ENCODE data around the gene SH3GL2.

SH3GL2 gene

DNA sequence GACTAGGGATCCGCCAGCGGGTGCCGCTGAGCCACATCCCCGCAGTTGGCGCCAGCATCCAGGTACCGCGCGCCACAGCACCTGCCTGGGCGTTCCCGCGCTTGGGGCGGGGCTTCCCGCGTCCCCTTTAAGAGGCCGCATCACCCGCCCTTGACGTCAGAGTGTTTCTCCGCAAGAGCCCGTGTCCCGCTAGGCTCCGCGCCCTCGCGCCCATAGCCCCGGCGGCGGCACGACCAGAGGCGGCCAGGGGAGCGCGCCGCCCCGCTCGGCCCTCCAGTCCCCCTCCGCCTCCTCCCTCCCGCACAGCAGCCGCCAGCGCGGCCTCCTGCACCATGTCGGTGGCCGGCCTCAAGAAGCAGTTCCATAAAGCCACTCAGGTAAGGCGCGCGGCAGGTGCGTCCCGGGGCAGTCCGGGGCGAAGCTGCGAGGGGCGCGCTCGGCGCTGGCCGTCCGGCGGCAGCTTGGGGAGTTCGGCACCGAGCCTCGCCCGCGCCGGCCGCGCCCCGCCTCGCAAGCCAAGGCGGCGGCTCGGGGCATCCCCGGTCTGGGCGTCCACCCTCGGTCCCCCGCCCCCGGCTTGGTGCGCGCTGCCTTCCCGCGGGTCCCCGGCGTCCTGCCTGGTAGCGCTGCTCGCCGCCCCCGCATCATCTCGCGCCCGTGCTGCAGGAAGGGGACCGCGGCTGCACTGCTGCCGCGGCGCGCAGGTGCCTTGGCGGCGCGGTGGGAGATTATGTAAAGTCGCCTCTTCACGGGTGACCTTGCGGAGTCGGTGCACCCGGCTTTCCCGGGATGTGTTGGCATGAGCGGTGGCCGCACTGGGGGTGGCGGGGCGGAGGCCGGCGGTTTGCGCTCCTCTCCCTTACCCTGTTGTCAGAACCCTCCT, at the start of gene SH3GL2:
TSS of gene SH3GL2 (plus strand) at position 156 of the 883 bp plus-strand sequence.
- no peak for DNase-seq (ENCODE audit: low read depth in 2 of 3, low spot score in 2 of 3)

DNA sequence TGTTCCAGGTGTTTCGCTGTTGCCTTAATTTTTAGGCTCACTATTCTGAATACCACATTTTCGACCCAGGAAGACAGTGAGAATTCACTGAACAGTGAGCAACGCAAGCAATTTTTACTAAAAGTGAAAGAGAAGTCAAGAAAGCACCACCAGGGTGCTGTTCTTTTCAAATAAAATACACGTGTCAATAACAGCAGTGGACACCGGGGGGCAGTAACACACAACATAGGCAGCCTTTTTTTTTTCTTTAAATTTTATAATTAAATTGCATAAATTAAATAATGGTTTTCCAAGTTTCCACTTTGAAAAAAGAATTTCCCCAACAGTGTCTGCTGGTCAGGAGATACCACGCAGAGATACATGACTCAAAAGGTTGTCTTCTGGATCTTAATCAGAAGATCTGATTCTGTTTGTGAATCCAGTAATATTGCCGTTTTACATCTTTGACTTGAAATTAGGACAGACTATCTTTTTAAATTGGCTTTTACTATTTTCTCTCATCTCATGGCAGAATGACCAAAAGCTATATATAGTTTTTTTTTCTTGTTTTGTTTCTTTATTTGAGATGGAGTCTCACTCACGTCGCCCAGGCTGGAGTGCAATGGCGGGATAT, 47.1 kb upstream of the SH3GL2 start:
- DNase-seq (ENCODE audit: low read depth in 2 of 3, low spot score in 2 of 3) = no peak

DNA sequence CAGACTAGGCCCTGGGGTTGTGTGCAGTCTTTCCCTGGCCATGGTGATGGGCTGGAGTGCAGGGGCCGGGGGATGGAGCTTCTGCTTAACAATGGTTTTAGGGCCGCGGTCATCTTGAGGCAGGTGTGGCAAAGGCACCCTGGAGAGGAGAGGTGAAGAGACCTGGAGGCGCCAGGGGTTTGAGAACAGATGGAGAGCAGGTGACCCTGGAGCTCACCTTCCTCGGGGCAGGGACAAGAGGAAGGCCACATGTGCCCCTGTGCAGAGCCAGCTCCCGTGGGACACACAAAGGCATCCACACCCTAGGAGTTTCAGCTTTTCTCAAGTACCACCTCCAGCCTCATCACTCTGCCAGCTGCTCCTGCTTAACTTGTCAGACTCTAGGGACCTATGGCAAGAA, 46.4 kb upstream of the SH3GL2 start:
- DNase-seq (ENCODE audit: low read depth in 2 of 3, low spot score in 2 of 3) = no peak

DNA sequence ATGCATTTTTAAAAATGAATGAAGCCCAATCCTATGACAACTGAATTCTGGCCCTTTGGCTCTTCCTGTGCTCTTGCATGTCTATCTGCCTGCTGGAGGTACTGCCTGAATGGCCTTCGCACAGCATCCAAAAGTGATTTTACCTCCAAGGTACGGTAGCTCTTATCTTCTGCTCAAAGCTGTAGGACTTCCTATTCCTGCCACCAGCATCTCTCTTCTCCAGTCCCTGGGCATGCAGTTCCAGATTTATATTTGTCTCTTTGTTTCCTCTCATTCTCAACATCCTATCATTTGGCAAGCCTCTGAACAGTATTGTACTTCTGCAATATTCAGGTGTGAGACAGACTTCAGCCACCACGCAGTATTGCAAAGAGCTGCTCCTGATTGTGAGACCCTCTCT, 43.7 kb upstream of the SH3GL2 start:
- no peak for DNase-seq (ENCODE audit: low read depth in 2 of 3, low spot score in 2 of 3)

DNA sequence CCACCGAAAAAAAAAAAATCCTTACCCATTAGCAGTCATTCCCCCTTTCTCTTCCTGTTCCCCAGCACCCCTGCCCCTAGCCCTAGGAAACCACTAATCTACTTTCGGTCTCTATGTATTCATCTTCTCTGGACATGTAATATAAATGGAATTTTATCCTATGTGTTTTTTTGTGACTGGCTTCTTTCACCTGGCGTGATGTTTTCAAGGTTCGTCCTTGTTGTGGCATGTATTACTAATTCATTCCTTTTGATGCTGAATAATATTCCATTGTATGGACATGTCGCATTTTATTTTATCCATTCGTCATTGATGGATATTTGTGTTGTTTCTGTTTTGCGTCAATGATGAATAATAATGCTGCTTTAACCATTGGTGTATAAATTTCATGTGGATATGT, 42.8 kb upstream of the SH3GL2 start:
- DNase-seq (ENCODE audit: low read depth in 2 of 3, low spot score in 2 of 3) = no peak

DNA sequence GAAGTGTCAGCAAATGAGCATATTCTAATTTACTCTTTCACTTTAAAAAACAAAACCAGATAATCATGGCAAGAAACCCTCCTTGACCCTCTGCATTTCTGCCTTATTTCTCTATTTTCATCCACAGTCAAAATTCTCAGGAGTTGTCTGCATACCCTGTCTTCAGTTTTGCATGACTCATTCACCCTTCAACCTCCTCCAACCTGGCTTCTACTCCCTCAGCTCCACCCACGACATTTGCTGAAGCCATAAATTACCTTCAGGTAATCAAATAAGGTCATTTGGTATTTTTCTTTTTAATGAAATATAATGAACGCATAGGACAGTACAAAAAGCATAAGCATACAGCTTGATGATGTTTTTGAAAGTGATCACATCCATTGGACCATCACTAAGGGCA, 27.8 kb upstream of the SH3GL2 start:
- DNase-seq (ENCODE audit: low read depth in 2 of 3, low spot score in 2 of 3) = no peak

DNA sequence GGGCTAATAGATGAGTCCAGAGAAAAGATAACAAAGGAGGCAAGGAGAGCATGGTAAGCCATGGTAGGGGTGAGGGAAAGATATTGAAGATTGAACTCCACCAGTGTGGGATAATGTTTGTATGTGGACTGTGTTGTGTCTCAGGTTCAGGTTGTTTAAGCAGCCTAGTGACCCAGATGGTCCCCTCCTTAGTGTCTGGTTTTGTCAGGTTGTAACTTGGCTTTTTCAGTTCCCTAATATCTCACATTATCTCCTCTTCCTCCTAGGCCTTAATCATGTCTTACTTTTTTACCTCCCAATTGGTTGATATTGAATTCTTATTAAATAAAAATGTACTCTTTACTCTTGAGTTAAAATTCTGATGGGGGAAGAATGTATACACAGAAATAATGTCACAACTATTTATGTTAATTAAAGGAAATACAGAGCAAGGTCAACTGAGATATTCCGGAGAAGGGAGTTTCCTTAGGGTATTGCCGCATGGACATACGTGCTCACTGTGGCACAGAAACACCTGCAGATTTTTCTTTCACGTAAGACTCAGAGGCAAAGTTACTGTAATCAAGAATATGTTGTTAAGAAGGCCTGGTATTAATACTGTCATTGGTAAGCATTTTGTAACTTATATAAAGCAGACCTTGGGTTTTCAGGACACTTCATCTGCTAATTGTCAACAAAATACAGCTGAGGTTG, 23.4 kb upstream of the SH3GL2 start:
- no peak for DNase-seq (ENCODE audit: low read depth in 2 of 3, low spot score in 2 of 3)

DNA sequence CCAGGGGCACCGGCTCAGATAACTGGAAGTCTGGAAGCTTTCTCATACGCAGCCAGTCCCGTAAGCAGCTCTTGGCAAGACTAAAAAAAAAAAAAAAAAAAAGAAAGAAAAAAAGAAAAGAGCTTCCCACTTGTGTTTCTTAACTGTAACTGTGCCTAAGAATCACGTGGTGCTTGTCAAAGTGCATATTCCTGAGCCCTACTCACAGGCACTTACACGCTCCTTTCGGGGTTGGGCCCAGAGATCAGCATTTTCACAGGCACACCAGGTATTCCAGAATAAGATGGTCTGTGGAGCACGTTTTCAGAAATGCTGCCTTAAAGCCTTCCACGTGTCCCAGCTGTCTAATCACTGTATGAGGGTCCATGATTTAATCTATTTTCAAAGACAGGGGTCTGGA, 22.6 kb upstream of the SH3GL2 start:
- DNase-seq (ENCODE audit: low read depth in 2 of 3, low spot score in 2 of 3) = no peak

DNA sequence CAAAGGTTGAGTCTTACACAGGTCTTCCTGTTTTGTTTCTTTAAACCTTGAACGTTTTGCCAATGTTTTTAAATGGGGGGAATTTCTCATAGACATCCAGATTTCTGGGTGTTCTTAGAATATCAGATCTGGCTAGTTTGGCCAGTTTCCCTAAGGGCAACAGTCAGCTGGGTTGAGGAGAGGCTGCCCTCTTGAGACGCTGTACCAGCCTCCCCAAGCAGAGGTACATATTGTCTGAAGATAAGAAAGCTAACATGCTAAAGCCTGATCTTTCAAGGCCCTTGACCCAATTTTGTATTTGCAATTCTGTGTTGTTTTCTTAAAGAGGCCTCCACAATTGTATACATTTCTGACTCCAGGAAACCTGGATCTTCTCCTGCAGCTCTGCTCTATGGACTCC, 21.9 kb upstream of the SH3GL2 start:
- DNase-seq (ENCODE audit: low read depth in 2 of 3, low spot score in 2 of 3) = no peak

DNA sequence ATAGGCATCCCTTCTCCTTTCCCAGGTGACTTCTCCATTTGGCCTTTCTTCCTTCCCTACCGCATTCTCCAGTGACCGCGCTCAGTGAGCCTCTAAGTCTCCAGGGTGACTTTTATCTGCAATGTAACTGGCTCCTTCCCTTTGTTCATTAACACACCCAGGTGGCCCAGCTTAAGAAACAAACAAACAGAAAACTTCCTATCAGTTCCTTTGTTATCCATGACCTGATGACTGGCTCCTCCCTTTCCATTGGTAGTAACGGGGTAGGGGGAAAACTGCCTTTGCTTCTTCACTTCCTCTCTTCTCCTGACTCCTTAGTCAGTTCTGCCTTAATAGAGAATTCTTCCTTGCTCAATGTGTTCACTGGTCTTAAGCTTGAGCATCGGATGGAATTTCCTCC, 7.0 kb upstream of the SH3GL2 start:
- no peak for DNase-seq (ENCODE audit: low read depth in 2 of 3, low spot score in 2 of 3)

DNA sequence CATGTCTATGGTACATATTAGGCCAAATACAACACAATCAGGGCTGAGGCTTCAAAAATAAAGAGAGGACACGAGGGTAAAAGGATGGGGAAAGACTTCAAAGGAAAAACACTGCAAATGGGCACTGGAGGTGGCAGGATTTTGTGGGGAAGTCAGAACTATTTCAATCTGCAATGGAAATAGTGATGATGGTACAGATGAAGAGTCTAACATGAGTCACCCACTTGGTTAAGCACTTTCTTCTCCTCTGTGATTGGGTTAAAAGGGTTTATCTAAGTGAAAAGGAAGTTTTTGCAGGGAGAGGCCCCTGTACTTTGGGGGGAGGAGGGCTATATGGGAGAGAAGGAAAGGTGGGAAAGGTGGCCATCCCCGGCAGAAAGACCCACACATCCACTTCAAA, 4.5 kb upstream of the SH3GL2 start:
- DNase-seq (ENCODE audit: low read depth in 2 of 3, low spot score in 2 of 3) = no peak

DNA sequence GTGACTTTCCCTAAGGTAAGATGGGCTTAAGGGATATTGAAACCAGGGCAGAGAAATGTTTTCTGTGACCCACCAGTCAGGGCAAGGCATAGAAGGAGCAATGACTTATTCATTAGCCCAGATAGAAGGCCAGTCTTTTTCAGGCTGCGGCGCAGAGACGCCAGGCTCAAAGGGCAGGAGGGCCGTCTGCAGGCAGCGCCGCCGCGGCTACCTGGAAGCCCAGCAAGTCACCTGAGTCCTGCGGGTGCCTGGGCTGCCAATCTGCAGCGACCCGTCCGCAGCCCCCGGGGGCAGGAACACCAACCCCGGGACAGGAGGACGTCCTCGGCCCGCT, 322 bp upstream of the SH3GL2 start:
- DNase-seq (ENCODE audit: low read depth in 2 of 3, low spot score in 2 of 3) = no peak

DNA sequence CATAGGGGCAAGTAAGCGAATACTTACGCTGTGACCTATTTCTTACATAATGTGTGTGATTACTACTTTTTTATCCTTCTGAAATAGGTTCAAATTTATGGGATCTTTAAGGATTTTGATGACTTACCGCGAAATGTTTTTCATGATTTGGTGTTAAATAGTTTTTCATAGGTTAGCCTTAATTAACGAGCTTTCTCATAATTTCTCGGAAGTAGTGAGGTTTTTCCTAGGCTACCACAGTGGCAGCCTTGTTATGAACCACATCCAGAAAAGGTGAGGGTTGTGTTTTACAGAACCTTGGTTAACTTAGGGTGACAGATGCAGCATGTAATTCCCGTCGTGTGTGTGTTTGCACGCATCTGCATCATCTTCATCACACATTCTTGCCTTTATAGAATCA, 1.3 kb downstream of the SH3GL2 start:
- DNase-seq (ENCODE audit: low read depth in 2 of 3, low spot score in 2 of 3) = no peak

DNA sequence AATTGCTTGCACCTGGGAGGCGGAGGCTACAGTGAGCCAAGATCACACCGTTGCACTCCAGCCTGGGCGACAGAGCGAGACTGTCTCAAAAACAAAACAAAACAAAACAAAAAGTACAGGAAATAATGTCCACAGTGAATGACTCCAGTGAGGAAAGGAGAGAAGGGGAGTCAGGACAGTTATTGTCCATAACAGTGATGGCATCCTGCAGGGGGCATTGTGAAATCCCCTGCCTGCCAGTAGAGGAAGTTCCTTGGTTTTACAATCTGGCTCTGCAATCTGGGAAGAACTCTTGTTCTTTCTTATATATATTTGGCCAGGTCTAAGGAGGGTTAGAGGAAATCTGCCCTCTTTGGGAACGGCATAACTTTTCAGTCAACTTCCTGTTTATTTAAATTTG, 8.2 kb downstream of the SH3GL2 start:
- DNase-seq (ENCODE audit: low read depth in 2 of 3, low spot score in 2 of 3) = no peak

DNA sequence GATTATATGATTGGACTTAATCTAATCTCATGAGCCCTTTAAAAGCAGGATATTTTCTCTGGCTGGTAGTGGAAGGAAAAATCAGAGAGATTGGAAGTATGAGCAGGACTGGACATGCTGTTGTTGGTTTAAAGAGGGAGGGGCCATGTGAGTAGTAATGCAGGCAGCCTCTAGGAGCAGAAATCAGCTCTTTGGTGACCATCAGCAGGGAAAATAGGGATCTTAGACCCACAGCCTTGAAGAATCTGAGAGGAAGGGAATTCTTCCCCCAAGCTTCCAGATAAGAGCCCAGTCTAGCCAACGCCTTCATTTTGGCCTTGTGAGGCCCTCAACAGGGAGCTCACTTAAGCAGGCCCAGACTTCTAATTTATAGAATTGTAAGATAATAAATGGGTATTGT, 9.5 kb downstream of the SH3GL2 start:
- DNase-seq (ENCODE audit: low read depth in 2 of 3, low spot score in 2 of 3) = no peak

DNA sequence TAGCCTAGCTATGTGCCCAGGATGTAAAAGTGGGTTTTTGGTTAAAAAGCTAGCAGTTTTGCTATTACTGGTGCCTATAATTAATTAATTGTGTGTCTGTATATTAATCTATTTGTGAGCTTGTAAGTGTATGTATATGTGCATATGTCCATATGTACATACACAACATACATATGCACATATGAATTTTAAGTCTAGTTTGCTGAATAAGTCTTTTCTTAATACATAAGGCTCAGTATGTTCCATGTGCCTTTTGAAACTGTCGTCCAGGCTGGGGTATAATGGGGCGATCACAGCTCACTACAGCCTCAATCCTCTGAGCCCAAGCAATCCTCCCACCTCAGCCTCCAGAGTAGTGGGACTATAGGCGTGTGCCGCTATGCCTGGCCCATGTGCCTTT, 10.1 kb downstream of the SH3GL2 start:
- no peak for DNase-seq (ENCODE audit: low read depth in 2 of 3, low spot score in 2 of 3)

DNA sequence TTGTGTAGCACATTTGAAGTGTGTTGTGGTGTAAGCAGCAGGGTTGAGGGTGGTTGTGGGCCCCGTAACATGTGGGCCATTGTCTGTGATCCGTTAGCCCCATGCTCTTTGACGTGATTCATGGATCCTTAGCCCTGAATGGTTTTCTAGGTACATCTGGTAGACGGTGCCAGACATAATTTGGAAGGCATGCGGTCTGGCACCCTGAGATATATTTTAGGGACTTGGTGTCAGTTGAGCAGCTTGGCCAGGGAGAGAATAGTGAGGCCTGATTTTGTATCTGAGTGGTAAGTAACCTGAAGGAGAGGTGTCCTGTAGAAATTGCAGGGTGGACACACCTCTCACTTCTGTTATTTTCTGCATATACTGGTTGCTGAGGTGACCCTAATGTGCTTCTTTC, 10.9 kb downstream of the SH3GL2 start:
- no peak for DNase-seq (ENCODE audit: low read depth in 2 of 3, low spot score in 2 of 3)

DNA sequence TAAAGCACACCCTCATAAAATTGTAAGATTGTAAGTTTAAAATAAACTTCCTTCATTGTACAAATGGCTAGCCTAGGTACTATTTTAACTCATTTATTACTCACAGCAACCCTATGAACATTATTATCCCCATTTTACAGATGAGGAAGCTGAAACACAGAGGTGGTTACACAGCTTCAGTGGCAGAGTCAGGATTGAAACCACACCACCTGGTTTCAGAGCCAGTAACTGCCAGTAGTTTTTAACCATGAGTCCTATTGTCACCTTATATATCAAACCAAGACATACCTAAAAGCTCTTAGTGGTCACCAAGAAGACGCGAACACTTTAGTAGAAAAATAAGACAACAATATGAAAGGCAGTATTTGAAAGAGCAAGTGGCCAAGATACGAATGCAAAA, 16.1 kb downstream of the SH3GL2 start:
- no peak for DNase-seq (ENCODE audit: low read depth in 2 of 3, low spot score in 2 of 3)

DNA sequence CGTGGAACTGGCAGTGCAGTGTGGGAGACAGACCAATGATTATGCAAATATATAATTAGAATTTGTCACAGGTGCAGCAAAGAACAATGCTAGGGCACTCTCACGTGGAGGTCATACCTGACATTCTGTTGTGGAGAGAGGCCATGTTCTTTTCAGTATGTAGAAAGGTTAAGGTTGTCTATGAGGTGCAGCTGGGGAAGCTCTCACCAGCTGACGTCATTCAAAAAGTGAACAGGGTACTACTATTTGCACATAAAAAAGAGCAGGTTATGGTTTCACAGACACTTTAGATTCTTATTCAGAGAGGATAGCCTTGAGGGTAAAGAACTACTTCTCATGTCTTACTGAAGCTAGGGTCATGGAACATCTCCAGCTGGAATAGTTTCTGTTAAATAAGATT, 19.1 kb downstream of the SH3GL2 start:
- no peak for DNase-seq (ENCODE audit: low read depth in 2 of 3, low spot score in 2 of 3)

DNA sequence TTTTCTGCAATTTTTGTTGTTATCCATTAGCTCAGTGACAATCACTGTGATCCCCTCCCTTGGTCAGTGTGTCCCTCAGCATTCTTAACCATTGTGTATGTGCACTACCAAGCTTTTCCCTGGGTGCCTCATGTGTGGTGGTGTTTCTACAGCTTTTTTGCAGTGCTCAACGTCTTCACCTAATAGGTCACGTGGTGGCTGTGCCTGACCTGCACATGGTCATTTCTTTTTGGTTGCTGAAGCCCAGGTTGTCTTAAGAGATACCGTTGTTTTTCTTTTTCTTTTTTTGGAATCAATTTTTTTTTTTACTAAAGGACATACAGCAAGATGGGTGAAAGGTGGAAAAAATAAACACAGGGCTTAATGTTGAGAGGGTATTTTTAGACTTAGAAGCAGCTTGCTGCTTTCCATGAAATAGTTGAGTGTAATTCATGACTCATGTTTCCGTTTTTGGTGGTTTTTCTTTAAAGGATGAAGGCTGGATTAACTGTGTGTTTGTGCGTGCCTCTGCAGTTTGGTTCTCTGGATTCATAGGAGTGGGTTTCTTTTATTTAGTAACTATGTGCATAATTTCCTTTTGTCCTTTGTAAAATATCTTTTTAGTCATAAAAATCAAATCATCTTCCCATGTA, 22.2 kb downstream of the SH3GL2 start:
- DNase-seq (ENCODE audit: low read depth in 2 of 3, low spot score in 2 of 3) = no peak

DNA sequence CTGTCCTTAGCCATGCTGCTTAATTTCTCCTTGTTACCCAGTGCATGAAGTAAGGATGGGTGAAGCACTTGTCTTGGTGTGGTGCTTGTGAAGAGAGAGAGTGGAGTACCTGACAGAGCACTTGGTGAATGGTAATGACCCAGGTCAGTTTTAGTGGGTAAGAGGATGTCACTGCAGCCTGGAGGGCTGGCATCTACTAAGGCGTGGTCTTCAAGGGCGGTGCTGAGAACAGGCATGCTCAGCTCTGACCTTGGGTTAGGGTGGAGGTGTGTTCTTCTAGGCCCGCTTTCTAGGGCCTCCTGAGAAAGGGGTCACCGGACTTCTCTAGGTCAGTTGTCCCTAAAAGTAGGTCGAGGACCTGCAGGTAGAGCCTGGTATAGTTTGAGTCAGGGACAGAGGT, 25.7 kb downstream of the SH3GL2 start:
- no peak for DNase-seq (ENCODE audit: low read depth in 2 of 3, low spot score in 2 of 3)
